Mesendoderm (in vitro differentiated cells): Measurements from ENCODE around the gene AGA.

Experiments used
- DNase-seq: peaks from one replicate; pipeline ENCODE4 v3.0.0; 2013
- H2AK5ac ChIP-seq: 2 replicates; pipeline ENCODE4 v1.6.1; 2013; ENCODE audit warnings: low read length, inconsistent platforms
- H2BK120ac ChIP-seq: 2 replicates; pipeline ENCODE4 v1.6.1; 2013; ENCODE audit warnings: low read depth, mild to moderate bottlenecking, low read length, moderate library complexity, mixed read lengths
- H2BK15ac ChIP-seq: replicated peaks from 2 replicates; pipeline ENCODE4 v1.6.1; 2013; ENCODE audit warnings: low read depth, mild to moderate bottlenecking, moderate library complexity
- H2BK5ac ChIP-seq: 2 replicates; pipeline ENCODE4 v1.6.1; 2013; ENCODE audit warnings: low read length, inconsistent platforms
- H3K18ac ChIP-seq: 2 replicates; pipeline ENCODE4 v1.6.1; 2013; ENCODE audit warnings: mild to moderate bottlenecking, low read length, mixed read lengths
- H3K23ac ChIP-seq: one replicate; pipeline ENCODE4 v1.6.1; 2013; ENCODE audit warnings: low read length
- H3K27ac ChIP-seq: 2 replicates; pipeline ENCODE4 v1.5.1; 2013; ENCODE audit warnings: low read depth, mild to moderate bottlenecking, inconsistent platforms, low read length, moderate library complexity
- H3K27me3 ChIP-seq: 2 replicates; pipeline ENCODE4 v1.6.1; 2013; ENCODE audit warnings: low read length, control low read depth, mild to moderate bottlenecking, inconsistent platforms; ENCODE audit not compliant: insufficient read depth, poor library complexity
- H3K36me3 ChIP-seq: 2 replicates; pipeline ENCODE4 v1.6.1; 2013; ENCODE audit warnings: low read length, inconsistent platforms; ENCODE audit not compliant: control insufficient read depth, insufficient read depth
- H3K4ac ChIP-seq: one replicate; pipeline ENCODE4 v1.6.1; 2013; ENCODE audit warnings: low read depth, mild to moderate bottlenecking, low read length, moderate library complexity
- H3K4me1 ChIP-seq: 2 replicates; pipeline ENCODE4 v1.6.1; 2013; ENCODE audit warnings: low read depth, low read length, inconsistent platforms; ENCODE audit not compliant: control insufficient read depth
- H3K4me2 ChIP-seq: 2 replicates; pipeline ENCODE4 v1.6.1; 2013; ENCODE audit warnings: low read length
- H3K4me3 ChIP-seq: 2 replicates; pipeline ENCODE4 v1.5.1; 2013; ENCODE audit warnings: mild to moderate bottlenecking, low read length
- H3K56ac ChIP-seq: one replicate; pipeline ENCODE4 v1.6.1; 2013; ENCODE audit warnings: low read length
- H3K79me1 ChIP-seq: 2 replicates; pipeline ENCODE4 v1.6.1; 2013; ENCODE audit warnings: low read length, inconsistent platforms
- H3K79me2 ChIP-seq: 2 replicates; pipeline ENCODE4 v1.6.1; 2013; ENCODE audit warnings: mild to moderate bottlenecking, low read length; ENCODE audit not compliant: control insufficient read depth, insufficient read depth
- H3K9ac ChIP-seq: 2 replicates; pipeline ENCODE4 v1.6.1; 2013; ENCODE audit warnings: low read length, inconsistent platforms
- H4K5ac ChIP-seq: one replicate; pipeline ENCODE4 v1.6.1; 2013; ENCODE audit warnings: low read length
- H4K8ac ChIP-seq: one replicate; pipeline ENCODE4 v1.6.1; 2013; ENCODE audit warnings: low read depth, mild to moderate bottlenecking, control low read depth, low read length, moderate library complexity
- WGBS: extraction: QIAGEN DNeasy Blood & Tissue Kit; methylation state at CpG from one replicate; pipeline ENCODE4 v1.1.7; 2013; ENCODE audit warnings: low lambda C conversion rate, missing lambda C conversion rate; ENCODE audit not compliant: insufficient coverage; ENCODE audit errors: extremely low coverage; 5-methylcytosine and 5-hydroxymethylcytosine counted together

The AGA gene

DNA sequence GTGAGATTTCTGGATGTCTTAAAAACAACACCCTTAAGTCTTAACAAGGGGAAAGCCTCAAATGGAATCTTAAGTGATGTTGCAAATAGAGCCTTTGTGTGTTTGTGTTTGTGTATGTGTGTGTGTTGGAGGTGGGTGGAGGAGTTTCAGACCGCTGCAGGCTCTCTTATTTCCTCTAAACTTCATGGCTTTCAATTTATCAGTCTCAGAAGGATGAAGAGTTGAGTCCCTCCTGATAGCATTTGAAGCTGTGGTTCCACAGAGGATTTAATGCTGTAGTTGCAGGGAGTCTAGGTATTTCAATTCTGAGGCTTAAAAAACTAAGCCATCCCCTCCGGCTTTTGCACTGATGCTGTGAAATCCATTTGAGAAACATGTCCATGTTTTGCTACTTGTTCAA is 4.3 kb upstream of the AGA start:
- H3K4me2 ChIP-seq = no peak overlapping the region
- H2BK15ac ChIP-seq = no peak overlapping the region
- H3K4me3 ChIP-seq = no peak overlapping the region
- no peak overlapping the region for H2BK120ac ChIP-seq
- no peak overlapping the region for H3K56ac ChIP-seq
- no peak overlapping the region for H3K4ac ChIP-seq
- no peak overlapping the region for H4K5ac ChIP-seq
- no CpG with 5 or more reads among the region's 2 CpGs for WGBS
- no peaks in the 10 kb centered on the region for H3K27me3 ChIP-seq
- no peaks in the 10 kb centered on the region for H3K4me1 ChIP-seq
- no peak overlapping the region for H2BK5ac ChIP-seq
- no peak overlapping the region for H3K23ac ChIP-seq
- H3K18ac ChIP-seq = no peak overlapping the region
- no peak for DNase-seq
- H4K8ac ChIP-seq = no peak overlapping the region
- no peaks in the 10 kb centered on the region for H3K79me2 ChIP-seq
- no peak overlapping the region for H2AK5ac ChIP-seq
- no peak overlapping the region for H3K27ac ChIP-seq
- H3K36me3 ChIP-seq = no peaks in the 10 kb centered on the region
- H3K9ac ChIP-seq = no peak overlapping the region
- no peaks in the 10 kb centered on the region for H3K79me1 ChIP-seq

DNA sequence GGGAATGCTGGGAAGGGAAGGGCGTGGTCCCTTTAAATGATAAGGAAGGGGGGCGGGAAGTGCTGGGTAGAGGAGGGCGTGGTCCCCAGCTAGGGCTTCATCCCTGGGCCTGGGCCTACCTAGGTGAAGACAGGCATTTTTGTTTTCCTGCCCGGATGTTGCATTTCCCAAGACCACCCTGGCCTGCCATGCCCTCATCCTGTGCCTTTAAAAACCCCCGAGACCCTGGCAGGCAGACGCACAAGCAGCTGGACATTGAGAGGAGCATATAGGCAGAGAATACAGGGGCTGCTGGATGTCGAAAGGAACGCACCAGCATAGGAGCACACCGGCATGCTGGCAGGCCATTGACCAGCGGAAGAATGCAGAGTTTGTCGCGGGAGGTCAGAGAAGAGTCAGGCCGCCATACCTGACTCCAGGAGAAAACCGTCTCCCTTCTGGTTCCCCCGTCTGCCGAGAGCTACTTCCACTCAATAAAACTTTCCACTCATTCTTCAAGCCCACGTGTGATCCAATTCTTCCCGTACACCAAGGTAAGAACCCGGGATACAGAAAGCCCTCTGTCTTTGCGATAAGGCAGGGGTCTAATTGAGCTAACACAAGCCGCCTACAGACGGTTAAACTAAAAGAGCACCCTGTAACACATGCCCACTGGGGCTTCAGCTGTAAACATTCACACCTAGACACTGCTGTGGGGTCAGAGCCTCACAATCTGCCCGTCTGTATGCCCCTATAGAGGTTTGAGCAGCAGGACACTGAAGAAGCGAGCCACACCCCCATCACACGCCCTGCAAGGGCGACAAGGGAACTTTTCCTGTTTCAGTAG is 2.9 kb upstream of the AGA start:
- no peaks in the 10 kb centered on the region for H3K36me3 ChIP-seq
- no peak overlapping the region for H4K5ac ChIP-seq
- no peak overlapping the region for H3K56ac ChIP-seq
- H3K27ac ChIP-seq = no peak overlapping the region
- no peak overlapping the region for H2BK5ac ChIP-seq
- H3K4me3 ChIP-seq = no peak overlapping the region
- H2AK5ac ChIP-seq = no peak overlapping the region
- H3K18ac ChIP-seq = no peak overlapping the region
- WGBS = no CpG with 5 or more reads among the region's 26 CpGs
- H3K4me1 ChIP-seq = no peaks in the 10 kb centered on the region
- no peak for DNase-seq
- no peak overlapping the region for H2BK15ac ChIP-seq
- no peak overlapping the region for H4K8ac ChIP-seq
- H3K79me2 ChIP-seq = no peaks in the 10 kb centered on the region
- H3K4me2 ChIP-seq = no peak overlapping the region
- H3K9ac ChIP-seq = no peak overlapping the region
- no peak overlapping the region for H3K23ac ChIP-seq
- no peaks in the 10 kb centered on the region for H3K27me3 ChIP-seq
- no peaks in the 10 kb centered on the region for H3K79me1 ChIP-seq
- no peak overlapping the region for H2BK120ac ChIP-seq
- H3K4ac ChIP-seq = no peak overlapping the region

DNA sequence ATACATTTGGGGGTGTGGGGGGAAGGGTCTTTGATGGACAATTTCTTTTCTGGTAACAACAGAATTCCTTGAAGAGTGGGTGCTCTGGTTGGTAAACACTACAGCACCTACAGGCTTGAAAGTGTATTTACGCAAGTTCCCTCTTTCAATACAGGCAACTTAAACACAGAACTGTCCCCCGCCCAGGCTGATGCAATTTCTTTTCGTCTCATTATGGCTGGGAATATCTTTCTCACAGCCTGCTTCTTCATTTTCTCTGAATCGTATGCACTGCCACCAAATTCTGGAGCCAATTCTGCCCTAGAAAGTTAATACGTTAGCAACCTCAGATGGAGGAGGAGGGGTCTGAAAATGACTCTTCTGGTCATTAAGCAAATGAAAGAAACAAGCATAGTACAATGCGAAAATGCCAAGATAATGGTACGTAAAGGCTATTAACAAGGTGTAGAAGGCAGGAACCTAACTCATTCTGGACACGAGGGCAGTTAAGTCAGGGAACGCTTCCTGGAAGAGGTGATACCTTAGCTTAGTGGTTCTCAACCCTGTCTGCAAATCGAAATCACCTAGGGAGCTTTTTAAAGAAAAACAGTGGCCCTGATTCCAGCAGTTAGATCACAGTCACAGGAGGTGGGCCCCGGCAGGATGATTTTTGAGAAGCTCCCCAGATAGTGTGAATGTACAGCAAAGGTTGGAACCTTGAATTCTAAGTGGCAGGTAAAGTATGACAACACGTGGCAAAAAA is 1.0 kb downstream of the AGA start:
- H3K4me1 ChIP-seq = no peaks in the 10 kb centered on the region
- H2BK120ac ChIP-seq = no peak overlapping the region
- H3K79me2 ChIP-seq = no peaks in the 10 kb centered on the region
- H2BK15ac ChIP-seq = peak overlapping the region; percentile 42
- peak overlapping the region; percentile 89 for H3K9ac ChIP-seq
- H3K79me1 ChIP-seq = no peaks in the 10 kb centered on the region
- H3K4me3 ChIP-seq = peak overlapping the region; percentile 55
- no peak overlapping the region for H2AK5ac ChIP-seq
- WGBS = no CpG with 5 or more reads among the region's 12 CpGs
- H3K18ac ChIP-seq = peak overlapping the region; percentile 39
- H4K8ac ChIP-seq = no peak overlapping the region
- H3K56ac ChIP-seq = peak overlapping the region; percentile 90
- H2BK5ac ChIP-seq = no peak overlapping the region
- DNase-seq = peak; percentile 71
- no peaks in the 10 kb centered on the region for H3K27me3 ChIP-seq
- H3K23ac ChIP-seq = no peak overlapping the region
- H3K27ac ChIP-seq = peak overlapping the region; percentile 41
- H3K36me3 ChIP-seq = no peaks in the 10 kb centered on the region
- H4K5ac ChIP-seq = peak overlapping the region; percentile 73
- peak overlapping the region; percentile 60 for H3K4me2 ChIP-seq
- no peak overlapping the region for H3K4ac ChIP-seq

DNA sequence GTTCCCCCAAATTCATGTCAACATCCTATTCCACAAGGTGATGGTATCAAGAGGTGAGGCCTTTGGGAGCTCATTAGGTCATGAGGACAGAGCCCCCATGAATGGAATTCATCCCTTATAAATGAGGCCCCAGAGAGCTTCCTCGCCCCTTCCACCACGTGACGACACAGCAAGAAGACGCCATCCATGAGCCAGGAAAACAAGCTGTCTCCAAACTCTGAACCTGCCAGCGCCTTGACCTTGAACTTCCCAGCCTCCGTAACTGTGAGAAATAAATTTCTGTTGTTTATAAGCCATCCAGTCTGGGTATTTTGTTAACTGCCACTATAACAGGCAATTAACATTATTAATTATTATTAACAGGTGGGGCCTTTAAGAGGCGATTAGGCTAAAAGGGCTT is 5.8 kb downstream of the AGA start:
- no peak overlapping the region for H2BK15ac ChIP-seq
- H3K23ac ChIP-seq = no peak overlapping the region
- no peaks in the 10 kb centered on the region for H3K36me3 ChIP-seq
- H3K4me3 ChIP-seq = no peak overlapping the region
- no peak overlapping the region for H2BK120ac ChIP-seq
- no peak overlapping the region for H3K4ac ChIP-seq
- H3K56ac ChIP-seq = no peak overlapping the region
- H3K18ac ChIP-seq = no peak overlapping the region
- H4K8ac ChIP-seq = no peak overlapping the region
- no CpG with 5 or more reads among the region's 7 CpGs for WGBS
- no peaks in the 10 kb centered on the region for H3K79me2 ChIP-seq
- no peaks in the 10 kb centered on the region for H3K4me1 ChIP-seq
- no peak overlapping the region for H2AK5ac ChIP-seq
- no peaks in the 10 kb centered on the region for H3K27me3 ChIP-seq
- no peaks in the 10 kb centered on the region for H3K79me1 ChIP-seq
- no peak overlapping the region for H3K9ac ChIP-seq
- no peak overlapping the region for H2BK5ac ChIP-seq
- no peak overlapping the region for H3K27ac ChIP-seq
- DNase-seq = no peak
- no peak overlapping the region for H3K4me2 ChIP-seq
- no peak overlapping the region for H4K5ac ChIP-seq

DNA sequence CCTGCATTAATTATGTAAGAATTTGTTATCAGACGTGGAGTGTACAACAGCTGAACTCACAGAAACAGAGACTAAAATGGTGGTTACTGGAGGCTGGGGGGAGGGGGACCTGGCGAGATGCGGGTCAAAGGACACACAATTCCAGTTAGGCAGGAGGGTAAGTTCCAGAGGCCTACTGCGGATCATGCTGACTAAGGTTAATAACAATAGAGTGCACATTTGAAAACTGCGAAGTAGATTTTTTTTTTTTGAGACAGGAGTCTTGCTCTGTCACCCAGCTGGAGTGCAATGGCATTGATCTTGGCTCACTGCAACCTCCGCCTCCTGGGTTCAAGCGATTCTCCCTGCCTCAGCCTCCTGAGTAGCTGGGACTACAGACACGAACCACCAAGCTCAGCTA is 7.6 kb downstream of the AGA start:
- WGBS = no CpG with 5 or more reads among the region's 8 CpGs
- Histone ChIP-seq H3K79me1 (no peaks in the 10 kb centered on the region), H3K27ac (no peak overlapping the region)

More for the DNA sequence above, 7.6 kb downstream of the AGA start:
- Histone ChIP-seq H4K5ac (no peak overlapping the region), H3K27me3 (no peaks in the 10 kb centered on the region), H3K79me2 (no peaks in the 10 kb centered on the region), H3K23ac (no peak overlapping the region), H2BK5ac (no peak overlapping the region), H3K4ac (no peak overlapping the region), H2BK15ac (no peak overlapping the region), H3K4me3 (no peak overlapping the region), H4K8ac (no peak overlapping the region), H2BK120ac (no peak overlapping the region), H3K18ac (no peak overlapping the region), H3K4me1 (no peaks in the 10 kb centered on the region), H3K4me2 (no peak overlapping the region), H3K9ac (no peak overlapping the region), H3K36me3 (no peaks in the 10 kb centered on the region), H2AK5ac (no peak overlapping the region), H3K56ac (no peak overlapping the region)
- no peak for DNase-seq
